K562 (cell line): ENCODE results near the gene ARNT2. TPM values are rescaled to one million over a fixed set of nuclear protein-coding genes. Genes with fewer than 3 reads are reported as not detected.

Experiments used
- ATAC-seq: fragments of 200-7000 bp; cut with Tn5 transposase; 3 replicates; pipeline ENCODE4 v1.9.1; 2020; ENCODE audit warnings: moderate library complexity
- BruUV-seq: library from RNA; stranded (reverse); fragments of 400-500 nt; replicated peaks from 2 replicates; lab custom pipeline; 2021; lab: Mats Ljungman, UMichigan
- CTCF ChIA-PET: fragments of 300-600 bp; formaldehyde crosslinking; extraction: SDS; loops from one replicate; lab custom pipeline; 2021; ENCODE audit warnings: low intra/inter-chr PET ratio; lab: Yijun Ruan, JAX
- POLR2A ChIA-PET: fragments of 300-600, 350-650 bp; sonication (Branson Sonifier 250); formaldehyde crosslinking; extraction: SDS; loops from one replicate; lab custom pipeline; 2021; ENCODE audit warnings: antibody characterized with exemption, inconsistent platforms; lab: Yijun Ruan, JAX
- DNase-seq, 4 experiments: peaks; one replicate each; pipeline versions ENCODE4 v3.0.0 to v3.0.0-alpha.2; 2011 to 2018; ENCODE audit warnings: low spot score in 3 of 4, mixed read lengths in 3 of 4; ENCODE audit errors: extremely low read depth in 1 of 4
- FAIRE-seq: peaks from 2 replicates; lab custom pipeline; 2011; peaks lifted over from hg19 to GRCh38; lab: Jason Lieb, UNC
- H2AFZ ChIP-seq: 2 replicates; pipeline ENCODE4 v1.6.0; 2011; ENCODE audit warnings: low read depth, low read length, control low read depth, inconsistent platforms
- H3K27ac ChIP-seq: fragments of 200-600 bp; 3 replicates; pipeline ENCODE4 v1.8.0; 2011; ENCODE audit warnings: low read depth, mild to moderate bottlenecking, control low read depth, inconsistent platforms, low read length, moderate library complexity, mixed read lengths; ENCODE audit errors: extremely low read depth
- H3K27me3 ChIP-seq, 2 experiments: fragments of 300-600 bp in 1 of 2; 2 replicates in 1 of 2; 3 replicates in 1 of 2; pipeline versions ENCODE4 v1.6.0 to v1.8.0; 2011; ENCODE audit warnings: inconsistent platforms in 2 of 2, low read length in 2 of 2, mild to moderate bottlenecking in 1 of 2, mixed read lengths in 1 of 2, moderate library complexity in 1 of 2; ENCODE audit not compliant: control insufficient read depth in 2 of 2, insufficient read depth in 2 of 2
- H3K36me3 ChIP-seq: fragments of 300-600 bp; 3 replicates; pipeline ENCODE4 v1.8.0; 2011; ENCODE audit warnings: mild to moderate bottlenecking, low read length, inconsistent platforms; ENCODE audit not compliant: control insufficient read depth, insufficient read depth
- H3K4me1 ChIP-seq, 2 experiments: fragments of 200-600 bp in 1 of 2; replicated peaks in 1 of 2; 2 replicates in 1 of 2; 3 replicates in 1 of 2; pipeline versions ENCODE4 v1.5.1 to v1.8.0; 2011; ENCODE audit warnings: inconsistent platforms in 2 of 2, low read length in 2 of 2, mild to moderate bottlenecking in 1 of 2, mixed read lengths in 1 of 2, moderate library complexity in 1 of 2; ENCODE audit not compliant: control insufficient read depth in 2 of 2, insufficient read depth in 2 of 2
- H3K4me2 ChIP-seq: 2 replicates; pipeline ENCODE4 v1.6.1; 2011; ENCODE audit warnings: low read length, control low read depth, inconsistent platforms, mixed read lengths; ENCODE audit not compliant: insufficient read depth
- H3K4me3 ChIP-seq: fragments of 200-600 bp; sonication (generic), shearing (Covaris generic); 2 replicates; pipeline ENCODE4 v1.5.1; 2016; ENCODE audit warnings: control low read depth, inconsistent platforms
- H3K79me2 ChIP-seq: fragments of 200-600 bp; 3 replicates; pipeline ENCODE4 v1.8.0; 2011; ENCODE audit warnings: low read length, inconsistent platforms; ENCODE audit not compliant: control insufficient read depth, insufficient read depth
- H3K9ac ChIP-seq, 2 experiments: 2 replicates each; pipeline versions ENCODE4 v1.6.0 to v1.6.1; 2011; ENCODE audit warnings: low read depth in 2 of 2, low read length in 2 of 2, control low read depth in 1 of 2, inconsistent platforms in 1 of 2, mild to moderate bottlenecking in 1 of 2, mixed read lengths in 1 of 2; ENCODE audit not compliant: insufficient read depth in 1 of 2
- H3K9me1 ChIP-seq: one replicate; pipeline ENCODE4 v1.6.0; 2011; ENCODE audit warnings: inconsistent platforms, mild to moderate bottlenecking, low read length, moderate library complexity; ENCODE audit not compliant: control insufficient read depth, insufficient read depth
- H3K9me3 ChIP-seq: replicated peaks from 2 replicates; pipeline ENCODE4 v1.5.1; 2011; ENCODE audit warnings: low read depth, low read length, inconsistent platforms; ENCODE audit not compliant: control insufficient read depth, insufficient read depth
- H4K20me1 ChIP-seq: replicated peaks from 2 replicates; pipeline ENCODE4 v1.6.1; 2011; ENCODE audit warnings: low read length, inconsistent platforms, mixed read lengths; ENCODE audit not compliant: control insufficient read depth, insufficient read depth
- ETV1 ChIP-seq: fragments of 450-650 bp; conservative IDR thresholded peaks from 2 replicates; pipeline ENCODE4 v1.6.1; 2016; ENCODE audit warnings: missing genetic modification characterization, control low read depth, low read depth, missing compliant biosample characterization
- FOSL1 ChIP-seq: fragments of 200-800 bp; sonication (Bioruptor generic); conservative IDR thresholded peaks from 2 replicates; pipeline ENCODE4 v1.6.1; 2016; ENCODE audit warnings: missing genetic modification characterization, missing compliant biosample characterization
- FOXP1 ChIP-seq: sonication (generic); formaldehyde crosslinking; IDR thresholded peaks from 2 replicates; pipeline ENCODE4 v1.8.0; 2022; ENCODE audit warnings: mild to moderate bottlenecking, missing genetic modification reagents
- PRMT5 ChIP-seq: sonication (generic); formaldehyde crosslinking; IDR thresholded peaks from 2 replicates; pipeline ENCODE4 v1.5.0; 2020; ENCODE audit warnings: missing genetic modification reagents
- ZNF146 ChIP-seq: IDR thresholded peaks from one replicate; pipeline ENCODE4 v1.6.1; 2018; ENCODE audit warnings: missing compliant biosample characterization; ENCODE audit not compliant: unreplicated experiment
- in situ Hi-C: fragments of 300-500 bp; cut with MboI; formaldehyde crosslinking; loops from 4 replicates; pipeline ENCODE4 v1.15.0; 2018; ENCODE audit warnings: inconsistent platforms, mixed read lengths
- intact Hi-C: fragments of 100-400 bp; cut with micrococcal nuclease; formaldehyde crosslinking; loops from 2 replicates; pipeline ENCODE4 v1.14.2; 2022
- polyA plus RNA-seq, 8 experiments: library from polyadenylated mRNA; depleted of rRNA in 4 of 8; stranded (reverse) in 5 of 8; unstranded in 3 of 8; fragments of >200 nt; fragmentation: Nextera tagmentation in 2 of 8; fragmentation: Illumina TruSeq in 1 of 8; extraction: Ambion mirVana in 2 of 8; extraction: Trizol in 1 of 8; gene quantifications; 2 replicates each; pipeline versions ENCODE4 v1.2.1 to v1.2.3, GENCODE V29; 2011 to 2014; ENCODE audit warnings: inconsistent platforms in 1 of 8, missing spikeins in 1 of 8
- total RNA-seq, 7 experiments: library from RNA; depleted of rRNA in 6 of 7; stranded (reverse); fragments of >200 nt in 6 of 7; fragmentation: Illumina TruSeq in 2 of 7; extraction: Trizol in 2 of 7; gene quantifications; 2 replicates each; pipeline versions ENCODE4 v1.2.1 to v1.2.3, GENCODE V29; 2011 to 2021; ENCODE audit warnings: low replicate concordance in 1 of 7
- TF ChIP-seq, protein P1 (sequence below): fragments of 250-450 bp; sonication (Bioruptor Pico); IDR thresholded peaks from 2 replicates; pipeline ENCODE4 v1.8.0; 2022; ENCODE audit warnings: inconsistent platforms
- TF ChIP-seq, protein P2 (sequence below): sonication (generic); formaldehyde crosslinking; IDR thresholded peaks from 2 replicates; pipeline ENCODE4 v1.8.0; 2022; ENCODE audit warnings: mild to moderate bottlenecking, missing genetic modification reagents, borderline replicate concordance
- TF ChIP-seq, protein P3 (sequence below), 2 experiments: fragments of 450-650 bp; conservative IDR thresholded peaks; 2 replicates each; pipeline ENCODE4 v1.6.1; 2017; ENCODE audit warnings: mild to moderate bottlenecking in 2 of 2, moderate library complexity in 2 of 2

Gene ARNT2
- total and polyA plus RNA-seq, 9 of the 15 experiments (the other 6 are each of a cell fraction or from before 2014, with no cell fraction given) = 0.01 TPM; not detected in 8

GRCh38 chr15:80536716-80537115 is 132.5 kb downstream of the ARNT2 start (continued):
- TF ChIP-seq, protein P1, sequence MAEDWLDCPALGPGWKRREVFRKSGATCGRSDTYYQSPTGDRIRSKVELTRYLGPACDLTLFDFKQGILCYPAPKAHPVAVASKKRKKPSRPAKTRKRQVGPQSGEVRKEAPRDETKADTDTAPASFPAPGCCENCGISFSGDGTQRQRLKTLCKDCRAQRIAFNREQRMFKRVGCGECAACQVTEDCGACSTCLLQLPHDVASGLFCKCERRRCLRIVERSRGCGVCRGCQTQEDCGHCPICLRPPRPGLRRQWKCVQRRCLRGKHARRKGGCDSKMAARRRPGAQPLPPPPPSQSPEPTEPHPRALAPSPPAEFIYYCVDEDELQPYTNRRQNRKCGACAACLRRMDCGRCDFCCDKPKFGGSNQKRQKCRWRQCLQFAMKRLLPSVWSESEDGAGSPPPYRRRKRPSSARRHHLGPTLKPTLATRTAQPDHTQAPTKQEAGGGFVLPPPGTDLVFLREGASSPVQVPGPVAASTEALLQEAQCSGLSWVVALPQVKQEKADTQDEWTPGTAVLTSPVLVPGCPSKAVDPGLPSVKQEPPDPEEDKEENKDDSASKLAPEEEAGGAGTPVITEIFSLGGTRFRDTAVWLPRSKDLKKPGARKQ (CRISPR knock-in tag) = no peak
- TF ChIP-seq, protein P2, sequence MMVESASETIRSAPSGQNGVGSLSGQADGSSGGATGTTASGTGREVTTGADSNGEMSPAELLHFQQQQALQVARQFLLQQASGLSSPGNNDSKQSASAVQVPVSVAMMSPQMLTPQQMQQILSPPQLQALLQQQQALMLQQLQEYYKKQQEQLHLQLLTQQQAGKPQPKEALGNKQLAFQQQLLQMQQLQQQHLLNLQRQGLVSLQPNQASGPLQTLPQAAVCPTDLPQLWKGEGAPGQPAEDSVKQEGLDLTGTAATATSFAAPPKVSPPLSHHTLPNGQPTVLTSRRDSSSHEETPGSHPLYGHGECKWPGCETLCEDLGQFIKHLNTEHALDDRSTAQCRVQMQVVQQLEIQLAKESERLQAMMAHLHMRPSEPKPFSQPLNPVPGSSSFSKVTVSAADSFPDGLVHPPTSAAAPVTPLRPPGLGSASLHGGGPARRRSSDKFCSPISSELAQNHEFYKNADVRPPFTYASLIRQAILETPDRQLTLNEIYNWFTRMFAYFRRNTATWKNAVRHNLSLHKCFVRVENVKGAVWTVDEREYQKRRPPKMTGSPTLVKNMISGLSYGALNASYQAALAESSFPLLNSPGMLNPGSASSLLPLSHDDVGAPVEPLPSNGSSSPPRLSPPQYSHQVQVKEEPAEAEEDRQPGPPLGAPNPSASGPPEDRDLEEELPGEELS (CRISPR knock-in tag) = no peak
- TF ChIP-seq FOXP1 (CRISPR knock-in tag) (no peak), ZNF146 (CRISPR knock-in tag) (no peak), ETV1 (no peak)
- TF ChIP-seq, all 486 proteins: peak for 0

- no peak overlapping the region for H3K4me3 ChIP-seq
- intact Hi-C loops (no loop called here), in situ Hi-C loops (no loop called here)
- no peak overlapping the region for H2AFZ ChIP-seq
- H3K36me3 ChIP-seq = no peaks in the 10 kb centered on the region
- H3K4me2 ChIP-seq = no peak overlapping the region
- no peak for TF ChIP-seq FOSL1 (tag)
- TF ChIP-seq, protein P3, sequence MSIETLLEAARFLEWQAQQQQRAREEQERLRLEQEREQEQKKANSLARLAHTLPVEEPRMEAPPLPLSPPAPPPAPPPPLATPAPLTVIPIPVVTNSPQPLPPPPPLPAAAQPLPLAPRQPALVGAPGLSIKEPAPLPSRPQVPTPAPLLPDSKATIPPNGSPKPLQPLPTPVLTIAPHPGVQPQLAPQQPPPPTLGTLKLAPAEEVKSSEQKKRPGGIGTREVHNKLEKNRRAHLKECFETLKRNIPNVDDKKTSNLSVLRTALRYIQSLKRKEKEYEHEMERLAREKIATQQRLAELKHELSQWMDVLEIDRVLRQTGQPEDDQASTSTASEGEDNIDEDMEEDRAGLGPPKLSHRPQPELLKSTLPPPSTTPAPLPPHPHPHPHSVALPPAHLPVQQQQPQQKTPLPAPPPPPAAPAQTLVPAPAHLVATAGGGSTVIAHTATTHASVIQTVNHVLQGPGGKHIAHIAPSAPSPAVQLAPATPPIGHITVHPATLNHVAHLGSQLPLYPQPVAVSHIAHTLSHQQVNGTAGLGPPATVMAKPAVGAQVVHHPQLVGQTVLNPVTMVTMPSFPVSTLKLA (conservative IDR thresholded peaks at IDR 0.05) = no peak
- no peak for TF ChIP-seq PRMT5 (CRISPR knock-in tag)
- no peaks in the 10 kb centered on the region for H3K9me3 ChIP-seq
- no peak for DNase-seq
- H4K20me1 ChIP-seq = no peaks in the 10 kb centered on the region
- ChIA-PET CTCF (no interaction called here), POLR2A (interaction anchor here (1.0 kb wide), 1 partner anchor 8 kb away, joined by 3 read pairs; no protein-coding TSS in a partner anchor)
- FAIRE-seq = no peak
- no peak overlapping the region for H3K9ac ChIP-seq
- no peak overlapping the region for H3K27ac ChIP-seq
- H3K27me3 ChIP-seq = no peaks in the 10 kb centered on the region; a peak in 1 of 5 replicates
- ATAC-seq = no peak
- no peaks in the 10 kb centered on the region for H3K9me1 ChIP-seq
- BruUV-seq = no TSS peak
- H3K79me2 ChIP-seq = no peaks in the 10 kb centered on the region
- no peaks in the 10 kb centered on the region for H3K4me1 ChIP-seq
Observed at GRCh38 chr15:80545078-80545477, 140.9 kb downstream of the ARNT2 start.
